Heart right ventricle (tissue), 16 donors: ENCODE data around the gene DNAJB12. TPM values are rescaled to one million over a fixed set of nuclear protein-coding genes. Genes with fewer than 3 reads are reported as not detected.

Experiments
- ATAC-seq, 8 donors: fragments of 200-7000 bp; cut with Tn5 transposase; one replicate each; pipeline ENCODE4 v1.9.1; 2020; ENCODE audit warnings: mild to moderate bottlenecking in 8 of 8, moderate library complexity in 8 of 8, moderate number of reproducible peaks in 1 of 8
- DNase-seq, 2 donors: peaks; one replicate each; pipeline ENCODE4 v3.0.0-alpha.2; 2020
- H3K27ac ChIP-seq, 10 donors: fragments of 200-600 bp; sonication (generic) in 2 of 10; one replicate each; pipeline versions ENCODE4 v1.5.0 to v1.8.0; 2020 to 2022; ENCODE audit warnings: mild to moderate bottlenecking in 3 of 10
- H3K27me3 ChIP-seq, 7 donors: fragments of 200-600 bp; one replicate each; pipeline ENCODE4 v1.8.0; 2021 to 2022; ENCODE audit warnings: mild to moderate bottlenecking in 2 of 7
- H3K36me3 ChIP-seq, 9 donors: fragments of 200-600 bp; sonication (generic) in 1 of 9; one replicate each; pipeline versions ENCODE4 v1.5.0 to v1.8.0; 2020 to 2022; ENCODE audit warnings: mild to moderate bottlenecking in 2 of 9
- H3K4me1 ChIP-seq, 9 donors: fragments of 200-600 bp; sonication (generic) in 1 of 9; one replicate each; pipeline versions ENCODE4 v1.5.0 to v1.8.0; 2020 to 2022; ENCODE audit warnings: mild to moderate bottlenecking in 4 of 9
- H3K4me3 ChIP-seq, 10 donors: fragments of 200-600 bp; sonication (generic) in 2 of 10; one replicate each; pipeline versions ENCODE4 v1.5.0 to v1.8.0; 2020 to 2022; ENCODE audit warnings: mild to moderate bottlenecking in 7 of 10, moderate library complexity in 2 of 10
- H3K9me3 ChIP-seq, 11 donors: fragments of 200-600 bp in 10 of 11; sonication (generic) in 2 of 11; one replicate each; pipeline versions ENCODE4 v1.5.0 to v1.8.0; 2013 to 2022; ENCODE audit warnings: mild to moderate bottlenecking in 2 of 11, control low read depth in 1 of 11, moderate library complexity in 1 of 11
- CTCF ChIP-seq, 9 donors: fragments of 200-600 bp; sonication (generic) in 2 of 9; IDR thresholded peaks; one replicate each; pipeline versions ENCODE4 v1.5.0 to v1.8.0; 2021 to 2022; ENCODE audit warnings: antibody characterized with exemption in 9 of 9, mild to moderate bottlenecking in 5 of 9, moderate library complexity in 1 of 9
- WGBS, 2 donors: extraction: QIAGEN DNeasy Blood & Tissue Kit; methylation state at CpG; one replicate each; pipeline ENCODE4 v1.1.7; 2013; ENCODE audit warnings: inconsistent platforms in 1 of 2; 5-methylcytosine and 5-hydroxymethylcytosine counted together
- intact Hi-C, 10 donors: fragments of 100-400 bp; cut with DNase I; formaldehyde crosslinking; loops; one replicate each; pipeline versions ENCODE4 v1.11.1 to v1.14.2; 2022
- polyA plus RNA-seq, 2 donors: library from polyadenylated mRNA; stranded (reverse); fragments of 200-250 nt; gene quantifications; one replicate each; pipeline ENCODE4 v1.2.3, GENCODE V29; 2013
- total RNA-seq, 10 donors: library from RNA; stranded (reverse); fragmentation: NEBNext Ultra II Directional in 3 of 10; extraction: Animal tissue kit (Norgen Biotek cat#: 25700) in 3 of 10; gene quantifications; one replicate each; pipeline versions ENCODE4 v1.2.1 to v1.2.4, GENCODE V29; 2021 to 2023
- donor health status: Arrhythmogenic right ventricular cardiomyopathy.
- donor health status: ischemic (EF 13 %, LVEDD 7.1; RV severe dilation, severe dysfunction).
- donor health status: healthy with polysubstance abuse.
- donor health status: DM: no; HTN: yes; CAD: no.
- donor health status: DM: no; HTN: no; CAD: no.
- donor health status: ischemic (EF 25% LVEDD 6.9; RV normal size, moderate dysfunction).
- donor health status: ischemic (EF 25% LVEDD 5.7; RV mildly dilated, moderate dysfunction).
- donor health status: healthy.
- donor health status: DM: yes; HTN: yes; CAD: no.
- donor health status: Ischemic cardiomyopathy.
- donor health status: ischemic (EF 35%, LVEDD 5.7; RV mildly dilated, moderate dysfunction).
- donor health status: nonischemic (EF 11% LVEDD 7.7; RV severe dilation, severe dysfunction).
- donor health status: DM: yes; HTN: yes; CAD: no.
- donor health status: PGD.
- donor health status: ischemic (EF 29% LVEDD 5.4; RV normal size, mild dysfunction).
- donor health status: nonischemic (EF 23%, LVEDD 6.1; RV moderate dilation, normal function).

DNAJB12 gene
- total and polyA plus RNA-seq, 12 donors = 22.6 to 32.8 (median 27.9) TPM

DNA sequence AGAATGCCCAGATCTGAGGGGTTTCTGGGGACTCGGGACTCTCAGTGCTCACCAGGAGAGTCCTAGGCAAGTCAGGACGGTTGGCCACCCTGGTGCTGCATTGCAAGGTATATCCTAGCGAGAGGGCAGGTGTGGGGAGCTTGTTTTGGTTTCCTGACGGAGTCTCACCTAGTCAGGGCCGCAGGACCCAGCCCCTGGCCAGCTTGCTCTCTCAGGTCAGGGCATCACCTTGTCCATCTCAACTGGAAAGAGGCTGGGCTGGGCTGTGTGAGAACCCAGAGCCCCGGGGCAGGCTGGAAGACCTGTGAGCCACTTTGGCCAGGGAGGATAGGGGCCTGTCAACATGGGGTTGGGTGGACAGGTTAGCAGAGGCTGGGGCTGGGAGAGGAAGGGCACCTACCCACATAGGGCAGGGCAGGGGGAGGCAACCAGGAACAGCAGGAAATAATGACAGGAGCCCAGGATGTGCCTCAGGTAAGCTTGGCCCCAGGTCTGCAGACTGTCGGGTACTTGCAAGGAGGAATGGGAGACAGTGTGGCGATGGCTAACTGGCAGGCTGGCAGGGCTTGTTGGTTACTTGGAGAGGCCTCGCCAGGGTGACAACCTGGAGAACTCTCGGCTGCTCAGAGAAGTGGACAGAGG is 31.5 kb downstream of the DNAJB12 start:
- no peaks in the 10 kb centered on the region for H3K36me3 ChIP-seq
- H3K27me3 ChIP-seq = no peaks in the 10 kb centered on the region
- H3K27ac ChIP-seq = peak overlapping the region in 1 of 10 donors; percentile 99
- TF ChIP-seq CTCF (IDR thresholded peaks at IDR 0.05) = no peak
- H3K4me3 ChIP-seq = no peak overlapping the region
- peaks cover 37 to 88% (median 70%) of the 10 kb centered on the region in 9 donors for H3K4me1 ChIP-seq
- ATAC-seq (no peak), DNase-seq (no peak)
- 97% methylated on average over 10 of the region's 10 CpGs for WGBS, 2 donors
- H3K9me3 ChIP-seq = no peaks in the 10 kb centered on the region
- intact Hi-C loops = loop anchor here in 2 of 10 donors (5.0 to 10.0 kb wide), 2 partner anchors 46 to 98 kb away; no protein-coding TSS in a partner anchor

- Histone ChIP-seq H3K4me1 (peaks cover 33 to 88% (median 70%) of the 10 kb centered on the region in 9 donors), H3K9me3 (no peaks in the 10 kb centered on the region), H3K27ac (peak overlapping the region in 2 of 10 donors; percentile 15 to 99), H3K36me3 (no peaks in the 10 kb centered on the region), H3K4me3 (no peak overlapping the region), H3K27me3 (no peaks in the 10 kb centered on the region)
- intact Hi-C loops = loop anchor here in 2 of 10 donors (5.0 to 10.0 kb wide), 2 partner anchors 45 to 98 kb away; no protein-coding TSS in a partner anchor
- DNase-seq (no peak), ATAC-seq (no peak)
- WGBS, 2 donors = 93% methylated on average over 16 of the region's 16 CpGs
- TF ChIP-seq CTCF (IDR thresholded peaks at IDR 0.05) = no peak
These were observed 32.2 kb downstream of the DNAJB12 start for GRCh38 chr10:72322280-72323058.

DNA sequence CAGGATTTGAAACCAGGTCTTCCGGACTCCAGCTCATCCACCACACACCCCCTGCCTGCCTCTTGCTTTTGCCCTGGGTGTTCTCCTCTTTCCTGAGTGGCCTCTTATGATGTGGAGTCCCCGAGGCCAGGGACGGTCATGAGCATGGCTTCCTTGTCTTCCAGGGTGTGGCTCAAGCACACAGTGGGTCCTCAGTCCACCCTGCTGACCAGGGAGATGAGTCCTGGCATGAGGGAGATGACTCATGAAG is 32.8 kb downstream of the DNAJB12 start:
- Histone ChIP-seq H3K36me3 (no peaks in the 10 kb centered on the region), H3K27ac (peak overlapping the region in 1 of 10 donors; percentile 99), H3K9me3 (no peaks in the 10 kb centered on the region), H3K4me1 (peaks cover 33 to 90% (median 70%) of the 10 kb centered on the region in 9 donors), H3K4me3 (no peak overlapping the region), H3K27me3 (no peaks in the 10 kb centered on the region)
- no peak for TF ChIP-seq CTCF (IDR thresholded peaks at IDR 0.05)
- intact Hi-C loops = loop anchor here in 2 of 10 donors (5.0 to 10.0 kb wide), 2 partner anchors 45 to 97 kb away; no protein-coding TSS in a partner anchor
- no peak for DNase-seq
- 76 to 92% methylated on average over 3 of the region's 3 CpGs for WGBS, 2 donors
- no peak for ATAC-seq

- 75 to 78% methylated on average over 13 of the region's 13 CpGs for WGBS, 2 donors
- H3K36me3 ChIP-seq = no peaks in the 10 kb centered on the region
- intact Hi-C loops = loop anchor here in 2 of 10 donors (5.0 to 10.0 kb wide), 2 partner anchors 44 to 97 kb away; no protein-coding TSS in a partner anchor
- no peak overlapping the region for H3K4me3 ChIP-seq
- ATAC-seq (no peak), DNase-seq (no peak)
- TF ChIP-seq CTCF (IDR thresholded peaks at IDR 0.05) = no peak
- H3K27me3 ChIP-seq = no peaks in the 10 kb centered on the region
- H3K4me1 ChIP-seq = peaks cover 36 to 93% (median 71%) of the 10 kb centered on the region in 9 donors
- no peaks in the 10 kb centered on the region for H3K9me3 ChIP-seq
- H3K27ac ChIP-seq = peak overlapping the region in 9 of 10 donors; percentile 72 to 99 (median 90)
These were observed 33.3 kb downstream of the DNAJB12 start for GRCh38 chr10:72321248-72322029.
